GM12878 (cell line): ENCODE measurements around the gene SMOC2. TPM values are rescaled to one million over a fixed set of nuclear protein-coding genes. Genes with fewer than 3 reads are reported as not detected.

Source experiments
- ATAC-seq: fragments of 200-7000 bp; cut with Tn5 transposase; 3 replicates; pipeline ENCODE4 v1.9.1; 2020; ENCODE audit warnings: mild to moderate bottlenecking, moderate library complexity
- BruUV-seq: library from RNA; stranded (reverse); fragments of 400-500 nt; replicated peaks from 2 replicates; lab custom pipeline; 2021; lab: Mats Ljungman, UMichigan
- CTCF ChIA-PET: fragments of 300-600 bp; sonication (Branson Sonifier 250); formaldehyde crosslinking; extraction: SDS; loops from one replicate; lab custom pipeline; 2021; ENCODE audit warnings: inconsistent platforms; lab: Yijun Ruan, JAX
- POLR2A ChIA-PET: fragments of 350-600 bp; formaldehyde crosslinking; extraction: SDS; loops from one replicate; lab custom pipeline; 2021; ENCODE audit warnings: inconsistent platforms; lab: Charles Lee
- RAD21 ChIA-PET: fragments of 300-600 bp; sonication (Branson Sonifier 250); formaldehyde crosslinking; loops from one replicate; lab custom pipeline; 2023; ENCODE audit warnings: antibody characterized with exemption; ENCODE audit not compliant: unreplicated experiment; lab: Charles Lee
- SMC1A ChIA-PET: fragments of 300-600 bp; sonication (Branson Sonifier 250); formaldehyde crosslinking; loops from one replicate; lab custom pipeline; 2023; ENCODE audit not compliant: unreplicated experiment, uncharacterized antibody; lab: Charles Lee
- DNase-seq: peaks from one replicate; pipeline ENCODE4 v3.0.0-alpha.2; 2011; ENCODE audit warnings: low read depth, low spot score
- FAIRE-seq: peaks from 3 replicates; lab custom pipeline; 2011; peaks lifted over from hg19 to GRCh38; lab: Jason Lieb, UNC
- H2AFZ ChIP-seq: 2 replicates; pipeline ENCODE4 v1.6.0; 2011; ENCODE audit warnings: low read depth, low read length, control low read depth; ENCODE audit not compliant: control insufficient read depth
- H3K27ac ChIP-seq: 2 replicates; pipeline ENCODE4 v1.5.1; 2011; ENCODE audit warnings: control low read depth; ENCODE audit not compliant: control insufficient read depth, insufficient read depth
- H3K27me3 ChIP-seq, 2 experiments: replicated peaks in 1 of 2; 2 replicates each; pipeline versions ENCODE4 v1.6.0 to v1.6.1; 2011; ENCODE audit warnings: low read length in 1 of 2; ENCODE audit not compliant: control insufficient read depth in 2 of 2, insufficient read depth in 2 of 2
- H3K36me3 ChIP-seq, 2 experiments: 2 replicates each; pipeline ENCODE4 v1.5.1; 2011; ENCODE audit warnings: low read length in 1 of 2; ENCODE audit not compliant: control insufficient read depth in 2 of 2, insufficient read depth in 2 of 2
- H3K4me1 ChIP-seq: 2 replicates; pipeline ENCODE4 v1.6.1; 2011; ENCODE audit warnings: mild to moderate bottlenecking, low read length, moderate library complexity, mixed read lengths; ENCODE audit not compliant: control insufficient read depth, insufficient read depth
- H3K4me2 ChIP-seq: 2 replicates; pipeline ENCODE4 v1.6.0; 2011; ENCODE audit warnings: control low read depth; ENCODE audit not compliant: control insufficient read depth, insufficient read depth
- H3K4me3 ChIP-seq: fragments of 200-600 bp; sonication (generic); 2 replicates; pipeline ENCODE4 v1.5.1; 2016
- H3K79me2 ChIP-seq: 2 replicates; pipeline ENCODE4 v1.6.0; 2011; ENCODE audit warnings: low read length; ENCODE audit not compliant: control insufficient read depth, insufficient read depth
- H3K9ac ChIP-seq: 2 replicates; pipeline ENCODE4 v1.8.0; 2011; ENCODE audit warnings: low read length, control low read depth, mixed read lengths; ENCODE audit not compliant: control insufficient read depth, insufficient read depth
- H3K9me3 ChIP-seq: replicated peaks from 3 replicates; pipeline ENCODE4 v1.5.1; 2011; ENCODE audit warnings: mild to moderate bottlenecking, low read length; ENCODE audit not compliant: control insufficient read depth, insufficient read depth
- H4K20me1 ChIP-seq: 2 replicates; pipeline ENCODE4 v1.6.0; 2011; ENCODE audit not compliant: control insufficient read depth, insufficient read depth
- EED ChIP-seq: sonication (generic); IDR thresholded peaks from 2 replicates; pipeline ENCODE4 v1.6.1; 2016; ENCODE audit warnings: antibody characterized with exemption, low read depth
- ETV6 ChIP-seq, 2 experiments: fragments of 450-650 bp in 1 of 2; IDR thresholded peaks in 1 of 2; conservative IDR thresholded peaks in 1 of 2; 2 replicates each; pipeline ENCODE4 v1.6.1; 2014; ENCODE audit warnings: antibody characterized with exemption in 1 of 2, borderline replicate concordance in 1 of 2, low read depth in 1 of 2, mild to moderate bottlenecking in 1 of 2, moderate library complexity in 1 of 2
- FOXK2 ChIP-seq: fragments of 450-650 bp; IDR thresholded peaks from 2 replicates; pipeline ENCODE4 v1.6.1; 2017; ENCODE audit warnings: mild to moderate bottlenecking, moderate library complexity
- IRF4 ChIP-seq: IDR thresholded peaks from 2 replicates; pipeline ENCODE4 v1.6.1; 2011; ENCODE audit warnings: low read depth, low read length
- NFYB ChIP-seq: IDR thresholded peaks from 2 replicates; pipeline ENCODE4 v1.6.1; 2011; ENCODE audit warnings: low read depth, mild to moderate bottlenecking, low read length, improper control_type of control experiment, moderate library complexity; ENCODE audit not compliant: insufficient read depth
- YY1 ChIP-seq: IDR thresholded peaks from 2 replicates; pipeline ENCODE4 v1.6.1; 2011; ENCODE audit warnings: low read depth, mild to moderate bottlenecking, low read length
- ZNF384 ChIP-seq: IDR thresholded peaks from 2 replicates; pipeline ENCODE4 v1.6.1; 2012; ENCODE audit warnings: low read depth, mild to moderate bottlenecking, low read length, improper control_type of control experiment, borderline replicate concordance
- WGBS: methylation state at CpG from one replicate; pipeline ENCODE4 v1.1.6; 2016; ENCODE audit warnings: low lambda C conversion rate; ENCODE audit not compliant: insufficient replicate concordance, insufficient coverage; ENCODE audit errors: missing lambda C conversion rate; 5-methylcytosine and 5-hydroxymethylcytosine counted together
- in situ Hi-C: fragments of 300-500 bp; cut with MboI; formaldehyde crosslinking; loops from 9 replicates; pipeline ENCODE4 v1.14.3; 2018; ENCODE audit warnings: mixed read lengths
- intact Hi-C: fragments of 100-400 bp; cut with micrococcal nuclease; formaldehyde crosslinking; loops from one replicate; pipeline ENCODE4 v1.14.2; 2022; ENCODE audit not compliant: unreplicated experiment
- polyA plus RNA-seq, 11 experiments: library from polyadenylated mRNA; depleted of rRNA in 4 of 11; unstranded in 6 of 11; stranded (reverse) in 5 of 11; fragments of >200 nt; fragmentation: Nextera tagmentation in 4 of 11; fragmentation: Illumina TruSeq in 1 of 11; extraction: Ambion mirVana in 4 of 11; extraction: Trizol in 1 of 11; gene quantifications; 1 replicate in 1 of 11; 2 replicates in 10 of 11; pipeline versions ENCODE4 v1.2.1 to v1.2.3, GENCODE V29; 2011 to 2016; ENCODE audit warnings: inconsistent platforms in 2 of 11, missing spikeins in 2 of 11, low read depth in 1 of 11
- total RNA-seq, 4 experiments: library from RNA; depleted of rRNA in 3 of 4; stranded (reverse); fragments of >200 nt in 3 of 4; fragmentation: Illumina TruSeq in 1 of 4; extraction: Trizol in 1 of 4; gene quantifications; 2 replicates each; pipeline versions ENCODE4 v1.2.1 to v1.2.3, GENCODE V29; 2013 to 2021
- TF ChIP-seq, protein P1 (sequence below): fragments of 450-650 bp; IDR thresholded peaks from 2 replicates; pipeline ENCODE4 v1.6.1; 2017; ENCODE audit warnings: antibody characterized with exemption, mild to moderate bottlenecking, moderate library complexity
- TF ChIP-seq, protein P2 (sequence below): IDR thresholded peaks from 2 replicates; pipeline ENCODE4 v1.6.1; 2012; ENCODE audit warnings: low read depth, low read length, improper control_type of control experiment
- TF ChIP-seq, protein P3 (sequence below): IDR thresholded peaks from 2 replicates; pipeline ENCODE4 v1.6.1; 2012; ENCODE audit warnings: low read depth, low read length, improper control_type of control experiment

The SMOC2 gene
- total and polyA plus RNA-seq, 10 of the 15 experiments (the other 5 are each of a cell fraction or from before 2014, with no cell fraction given): 0.10 to 0.12 TPM; not detected in 8

DNA sequence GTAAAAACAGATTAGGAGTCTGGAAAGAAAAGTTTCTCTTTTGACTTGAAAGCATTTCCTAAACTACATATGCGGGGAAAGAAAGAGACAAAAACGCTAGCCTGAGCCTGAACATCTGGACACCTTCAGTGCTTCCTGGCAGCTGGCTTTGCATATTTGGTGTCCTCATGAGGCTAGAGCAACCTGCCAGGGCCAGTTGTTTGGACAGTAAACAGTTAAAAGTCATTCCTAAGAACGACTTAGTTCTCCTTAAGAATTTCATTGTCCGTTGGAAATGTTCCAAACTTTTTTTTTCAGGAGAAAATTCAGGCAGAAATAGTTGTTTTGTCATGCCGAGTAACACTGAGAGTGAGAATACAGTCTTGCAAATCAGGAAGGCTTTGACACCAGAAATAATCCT lies 199.8 kb downstream of the SMOC2 start:
- ChIA-PET SMC1A (no interaction called here), CTCF (no interaction called here)
- intact Hi-C loops: no loop called here
- Histone ChIP-seq H3K27me3 (no peaks in the 10 kb centered on the region), H3K9ac (no peak overlapping the region), H3K36me3 (no peaks in the 10 kb centered on the region), H2AFZ (no peak overlapping the region), H3K4me1 (no peaks in the 10 kb centered on the region), H4K20me1 (no peaks in the 10 kb centered on the region), H3K4me3 (no peak overlapping the region), H3K9me3 (no peaks in the 10 kb centered on the region; the same call in 2 of the 3 replicates), H3K27ac (no peak overlapping the region)
- WGBS: 0% methylated on average over 5 of the region's 5 CpGs
- DNase-seq: no peak
- BruUV-seq: no TSS peak
- FAIRE-seq: no peak
- no peak for ATAC-seq
- no peak for TF ChIP-seq ETV6 (conservative IDR thresholded peaks at IDR 0.05 in 1 of 2, IDR thresholded peaks at IDR 0.05 in 1 of 2; ENCODE audit: borderline replicate concordance in 1 of 2, low read depth in 1 of 2)
- TF ChIP-seq, protein P1, sequence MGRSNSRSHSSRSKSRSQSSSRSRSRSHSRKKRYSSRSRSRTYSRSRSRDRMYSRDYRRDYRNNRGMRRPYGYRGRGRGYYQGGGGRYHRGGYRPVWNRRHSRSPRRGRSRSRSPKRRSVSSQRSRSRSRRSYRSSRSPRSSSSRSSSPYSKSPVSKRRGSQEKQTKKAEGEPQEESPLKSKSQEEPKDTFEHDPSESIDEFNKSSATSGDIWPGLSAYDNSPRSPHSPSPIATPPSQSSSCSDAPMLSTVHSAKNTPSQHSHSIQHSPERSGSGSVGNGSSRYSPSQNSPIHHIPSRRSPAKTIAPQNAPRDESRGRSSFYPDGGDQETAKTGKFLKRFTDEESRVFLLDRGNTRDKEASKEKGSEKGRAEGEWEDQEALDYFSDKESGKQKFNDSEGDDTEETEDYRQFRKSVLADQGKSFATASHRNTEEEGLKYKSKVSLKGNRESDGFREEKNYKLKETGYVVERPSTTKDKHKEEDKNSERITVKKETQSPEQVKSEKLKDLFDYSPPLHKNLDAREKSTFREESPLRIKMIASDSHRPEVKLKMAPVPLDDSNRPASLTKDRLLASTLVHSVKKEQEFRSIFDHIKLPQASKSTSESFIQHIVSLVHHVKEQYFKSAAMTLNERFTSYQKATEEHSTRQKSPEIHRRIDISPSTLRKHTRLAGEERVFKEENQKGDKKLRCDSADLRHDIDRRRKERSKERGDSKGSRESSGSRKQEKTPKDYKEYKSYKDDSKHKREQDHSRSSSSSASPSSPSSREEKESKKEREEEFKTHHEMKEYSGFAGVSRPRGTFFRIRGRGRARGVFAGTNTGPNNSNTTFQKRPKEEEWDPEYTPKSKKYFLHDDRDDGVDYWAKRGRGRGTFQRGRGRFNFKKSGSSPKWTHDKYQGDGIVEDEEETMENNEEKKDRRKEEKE: no peak
- TF ChIP-seq ZNF384: no peak
- TF ChIP-seq FOXK2: no peak
- no peak for TF ChIP-seq EED
- TF ChIP-seq, protein P2, sequence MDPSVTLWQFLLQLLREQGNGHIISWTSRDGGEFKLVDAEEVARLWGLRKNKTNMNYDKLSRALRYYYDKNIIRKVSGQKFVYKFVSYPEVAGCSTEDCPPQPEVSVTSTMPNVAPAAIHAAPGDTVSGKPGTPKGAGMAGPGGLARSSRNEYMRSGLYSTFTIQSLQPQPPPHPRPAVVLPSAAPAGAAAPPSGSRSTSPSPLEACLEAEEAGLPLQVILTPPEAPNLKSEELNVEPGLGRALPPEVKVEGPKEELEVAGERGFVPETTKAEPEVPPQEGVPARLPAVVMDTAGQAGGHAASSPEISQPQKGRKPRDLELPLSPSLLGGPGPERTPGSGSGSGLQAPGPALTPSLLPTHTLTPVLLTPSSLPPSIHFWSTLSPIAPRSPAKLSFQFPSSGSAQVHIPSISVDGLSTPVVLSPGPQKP: no peak
- TF ChIP-seq, protein P3, sequence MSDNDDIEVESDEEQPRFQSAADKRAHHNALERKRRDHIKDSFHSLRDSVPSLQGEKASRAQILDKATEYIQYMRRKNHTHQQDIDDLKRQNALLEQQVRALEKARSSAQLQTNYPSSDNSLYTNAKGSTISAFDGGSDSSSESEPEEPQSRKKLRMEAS: no peak
- TF ChIP-seq NFYB: no peak
- no peak for TF ChIP-seq IRF4
- TF ChIP-seq YY1: no peak
- TF ChIP-seq, all 136 proteins: peak for 0
- ChIA-PET POLR2A (no interaction called here), RAD21 (no interaction called here)
- Histone ChIP-seq H3K79me2 (no peaks in the 10 kb centered on the region), H3K4me2 (no peak overlapping the region)
- in situ Hi-C loops: no loop called here
